ENCODE results near the gene AIP. TPM values are rescaled to one million over a fixed set of nuclear protein-coding genes. Genes with fewer than 3 reads are reported as not detected.

The AIP gene
- 56.6 and 63.5 TPM in 2 replicates for total RNA-seq

GRCh38 chr11:67482827-67483798 is at the start of gene AIP:
AIP (plus strand) TSS chr11:67483026; CDS start chr11:67483159, 133 bp downstream.

GRCh38 chr11:67437082-67437808 is 45.6 kb upstream of the AIP start, which contains the start of gene PTPRCAP:
PTPRCAP (minus strand) TSS chr11:67437682; CDS start chr11:67437619, 63 bp downstream.

DNA sequence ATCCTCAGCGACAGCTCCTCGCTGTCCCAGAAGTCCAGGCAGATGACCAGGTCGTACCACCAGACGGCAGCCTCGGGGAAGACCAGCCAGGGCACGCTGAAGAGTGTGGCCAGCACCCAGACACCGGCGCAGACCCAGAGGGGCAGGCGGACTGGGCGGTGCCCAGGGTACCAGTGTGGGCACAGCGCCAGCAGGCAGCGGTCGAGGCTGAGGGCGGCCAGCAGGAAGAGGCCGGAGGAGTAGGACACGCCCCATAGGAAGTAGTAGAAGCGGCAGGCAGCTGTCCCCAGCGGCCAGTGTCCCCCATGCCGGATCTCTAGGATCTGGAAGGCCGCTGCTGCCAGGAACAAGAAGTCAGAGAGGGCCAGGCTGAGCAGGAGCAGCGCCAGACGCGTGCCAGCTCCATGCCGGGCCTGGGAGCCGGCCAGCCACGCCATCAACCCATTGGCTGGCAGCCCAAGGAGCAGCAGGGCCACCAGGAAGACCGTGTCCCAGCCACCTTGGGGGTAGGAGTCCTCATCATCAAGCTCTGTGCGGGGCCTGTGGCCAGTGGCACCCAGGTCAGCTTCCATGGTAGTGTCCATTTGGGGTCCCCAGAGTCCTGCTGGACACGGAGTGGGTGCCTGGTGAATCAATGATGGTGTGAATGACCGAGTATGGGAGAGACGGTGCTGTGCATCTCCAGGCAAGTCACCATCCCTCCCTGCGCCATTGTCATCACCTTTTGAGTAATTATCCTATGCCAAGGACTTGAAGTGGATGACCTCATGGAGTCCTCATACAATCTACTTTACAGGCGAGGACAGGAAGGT is 30.5 kb upstream of the AIP start, which contains the start of gene GPR152:
Gene GPR152, minus strand, starts transcription at position 589 of the 812 bp plus-strand sequence. Its CDS starts 5 bp downstream, at position 584.

GRCh38 chr11:67455054-67455453 is 27.8 kb upstream of the AIP start, which contains the start of gene CABP4:
CABP4 (plus strand) TSS chr11:67455354; CDS start chr11:67455424, 70 bp downstream.

GRCh38 chr11:67468759-67469507 is 13.9 kb upstream of the AIP start, which contains the start of gene TMEM134:
TMEM134 (minus strand) TSS chr11:67469251; CDS start chr11:67469192, 59 bp downstream.

DNA sequence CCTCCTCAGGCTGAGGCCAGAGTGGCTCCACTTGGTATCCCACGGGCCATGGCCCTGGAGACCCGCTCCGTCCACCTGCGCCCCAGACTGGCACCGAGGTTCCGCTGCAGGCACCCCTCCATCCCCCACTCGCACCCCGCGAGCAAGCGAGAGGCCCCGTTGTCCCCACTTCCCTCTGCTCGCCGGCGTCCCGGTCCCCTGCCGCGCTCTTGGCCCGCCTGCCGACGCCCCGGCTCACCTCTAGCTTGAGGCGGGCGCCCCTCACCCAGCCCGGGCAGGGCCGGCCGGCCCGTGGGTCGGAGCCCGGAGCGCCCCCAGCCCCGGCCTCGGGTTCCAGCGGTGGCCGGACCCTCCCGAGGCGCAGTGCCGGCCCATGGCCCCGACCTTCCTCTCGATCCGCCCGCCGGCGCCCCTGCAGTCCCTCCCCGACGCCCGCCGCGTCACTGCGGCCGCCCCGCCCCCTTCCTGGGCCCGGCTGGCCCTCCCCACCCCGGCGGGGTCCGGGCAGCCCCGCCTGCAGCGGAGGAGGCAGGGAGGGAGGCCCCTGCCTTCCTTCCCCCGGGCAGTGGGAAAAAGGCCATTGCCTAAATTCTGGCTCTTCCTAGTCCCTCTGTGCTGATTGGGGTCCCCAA is 22.2 kb downstream of the AIP start, which contains the start of gene PITPNM1:
Gene PITPNM1, minus strand, starts transcription at position 414 of the 632 bp plus-strand sequence. CDS start 1,183 bp downstream, outside the sequence.

DNA sequence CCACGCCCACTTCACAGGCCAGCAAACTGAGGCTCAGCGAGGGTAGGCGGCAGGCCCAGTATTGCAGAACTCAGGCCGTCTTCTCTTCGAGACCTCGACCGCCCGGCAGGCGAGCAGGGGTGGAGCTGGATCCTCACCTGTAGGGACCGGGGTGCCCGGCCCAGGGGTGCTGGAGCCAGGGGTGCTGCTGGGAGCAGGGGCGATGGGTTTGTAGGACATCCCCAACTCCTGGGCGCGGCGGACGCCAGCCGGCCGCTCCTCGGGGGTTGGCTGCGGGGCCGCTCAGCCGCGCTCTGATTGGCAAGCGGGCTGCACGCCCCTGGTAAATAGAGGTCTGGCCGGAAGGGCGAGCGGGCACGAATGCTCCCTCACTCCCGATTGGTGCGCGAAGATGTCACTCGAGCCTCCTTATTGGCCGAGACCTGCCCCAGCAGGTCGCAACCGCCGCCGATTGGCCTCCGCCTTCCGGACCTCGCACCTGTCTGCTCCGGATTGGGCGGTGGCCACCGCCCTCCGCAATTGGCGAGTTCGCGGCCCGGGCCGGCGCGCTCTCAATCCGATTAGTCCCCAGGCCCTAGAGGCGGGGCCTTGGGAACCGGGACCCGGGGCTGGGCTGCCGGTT is 25.1 kb downstream of the AIP start, which contains the start of gene CDK2AP2:
Gene CDK2AP2, minus strand, starts transcription at position 299 of the 622 bp plus-strand sequence. Its CDS starts 80 bp downstream, at position 219.

DNA sequence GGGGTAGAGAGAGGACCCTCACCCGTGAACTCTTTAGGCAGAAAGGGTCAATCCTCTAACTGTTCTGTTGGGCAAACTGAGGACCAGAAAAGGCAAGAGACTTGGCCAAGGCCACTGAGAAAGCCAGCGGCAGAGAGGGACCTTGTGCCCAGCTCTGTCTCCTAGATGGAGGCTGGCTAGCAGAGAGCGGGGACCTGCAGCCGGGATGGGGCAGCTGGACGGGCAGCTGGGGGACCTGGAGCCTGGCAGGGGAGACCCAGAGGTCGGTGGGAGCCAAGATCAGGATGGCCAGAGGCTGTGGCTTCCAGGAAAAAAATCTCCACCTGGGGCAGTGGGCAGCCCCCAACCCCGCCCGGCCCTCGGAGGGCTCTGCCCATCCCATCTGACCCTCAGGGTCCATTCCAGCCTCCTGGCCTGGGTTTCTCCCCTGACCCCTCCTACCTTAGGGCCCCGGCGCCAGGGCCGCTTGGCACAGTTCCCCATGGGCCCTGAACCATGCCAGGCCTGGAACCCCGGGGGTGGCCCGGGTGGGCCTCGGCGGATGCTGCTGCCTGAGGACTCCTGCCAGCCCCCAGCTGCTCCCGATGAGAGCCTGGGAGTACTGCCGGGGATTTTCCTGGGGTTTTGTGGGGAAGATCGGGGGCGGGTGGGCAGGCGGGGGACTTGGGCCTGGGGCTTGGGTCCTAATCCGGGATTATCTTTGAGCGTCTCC is 40.2 kb downstream of the AIP start, which contains the start of gene CABP2:
Gene CABP2, minus strand, starts transcription at position 603 of the 712 bp plus-strand sequence. Its CDS starts 120 bp downstream, at position 483.

Other genes with a start within 250 kb of the AIP start
- gene GRK2, start 216.6 kb upstream of the AIP start, total RNA-seq = 64.9 and 65.5 TPM in 2 replicates
- 42.7 and 47.8 TPM in 2 replicates for gene ANKRD13D, start 193.7 kb upstream of the AIP start, total RNA-seq
- gene SSH3, start 179.5 kb upstream of the AIP start, total RNA-seq = 79.6 and 98.2 TPM in 2 replicates
- gene POLD4, start 129.5 kb upstream of the AIP start, total RNA-seq = 124 and 172 TPM in 2 replicates
- gene CLCF1, start 109.4 kb upstream of the AIP start, total RNA-seq = 6.1 and 8.5 TPM in 2 replicates
- 15.8 and 16.1 TPM in 2 replicates for gene RAD9A, start 91.0 kb upstream of the AIP start, total RNA-seq
- gene PPP1CA, start 81.2 kb upstream of the AIP start, total RNA-seq = 245 and 263 TPM in 2 replicates
- gene TBC1D10C, start 78.9 kb upstream of the AIP start, total RNA-seq = not detected in 2 replicates
- 0.07 TPM in 1 of 2 replicates, not detected in the other for gene CARNS1, start 67.3 kb upstream of the AIP start, total RNA-seq
- 79.5 and 85.2 TPM in 2 replicates for gene RPS6KB2, start 54.5 kb upstream of the AIP start, total RNA-seq
- 0.33 TPM in 1 of 2 replicates, not detected in the other for gene PTPRCAP, start 45.3 kb upstream of the AIP start, total RNA-seq
- 70.7 and 81.5 TPM in 2 replicates for gene CORO1B, start 39.5 kb upstream of the AIP start, total RNA-seq
- not detected in 2 replicates for gene GPR152, start 30.3 kb upstream of the AIP start, total RNA-seq
- gene CABP4, start 27.7 kb upstream of the AIP start, total RNA-seq = not detected in 2 replicates
- 86.5 and 87.6 TPM in 2 replicates for gene TMEM134, start 13.8 kb upstream of the AIP start, total RNA-seq
- gene PITPNM1, start 22.3 kb downstream of the AIP start, total RNA-seq = 43.8 and 49.0 TPM in 2 replicates
- 45.8 and 61.4 TPM in 2 replicates for gene CDK2AP2, start 25.1 kb downstream of the AIP start, total RNA-seq
- not detected in 2 replicates for gene CABP2, start 40.4 kb downstream of the AIP start, total RNA-seq
- 3,208 and 4,619 TPM in 2 replicates for gene GSTP1, start 100.8 kb downstream of the AIP start, total RNA-seq
- 254 and 281 TPM in 2 replicates for gene NDUFV1, start 123.9 kb downstream of the AIP start, total RNA-seq
- 18.3 and 21.0 TPM in 2 replicates for gene NUDT8, start 146.9 kb downstream of the AIP start, total RNA-seq
- gene TBX10, start 156.7 kb downstream of the AIP start, total RNA-seq = not detected in 2 replicates
- not detected in 2 replicates for gene ACY3, start 167.7 kb downstream of the AIP start, total RNA-seq
- 43.2 and 65.4 TPM in 2 replicates for gene ALDH3B2, start 191.6 kb downstream of the AIP start, total RNA-seq

Data from airway epithelial cell (primary cell).